PFSK-1 (cell line): ENCODE results near the gene CEACAM7.

Source experiments
- FOXP2 ChIP-seq: optimal IDR thresholded peaks from 2 replicates; pipeline ENCODE3; 2011; ENCODE audit warnings: borderline replicate concordance, control low read depth, inconsistent platforms; ENCODE audit not compliant: insufficient read depth; ENCODE audit errors: extremely low read length, extremely low read depth
- POLR2AphosphoS5 ChIP-seq: IDR thresholded peaks from 2 replicates; pipeline ENCODE4 v1.6.1; 2012; ENCODE audit warnings: low read depth, mild to moderate bottlenecking, control low read depth, low read length, moderate library complexity
- SIN3A ChIP-seq: IDR thresholded peaks from 2 replicates; pipeline ENCODE4 v1.6.1; 2012; ENCODE audit warnings: mild to moderate bottlenecking, low read length, moderate library complexity, borderline replicate concordance; ENCODE audit not compliant: insufficient read depth
- TAF1 ChIP-seq: IDR thresholded peaks from 2 replicates; pipeline ENCODE4 v1.6.1; 2012; ENCODE audit warnings: low read length, control low read depth, borderline replicate concordance; ENCODE audit not compliant: insufficient read depth
- TF ChIP-seq, protein P1 (sequence below), 2 experiments: IDR thresholded peaks; 2 replicates each; pipeline versions ENCODE4 v1.6.1 to v1.8.0; 2011 to 2012; ENCODE audit warnings: low read depth in 2 of 2, low read length in 2 of 2, control low read depth in 1 of 2, inconsistent platforms in 1 of 2, mild to moderate bottlenecking in 1 of 2, moderate library complexity in 1 of 2; ENCODE audit not compliant: insufficient read depth in 1 of 2

Gene CEACAM7

GRCh38 chr19:41720103-41720502, 32.0 kb upstream of the CEACAM7 start:
- TF ChIP-seq, protein P1, sequence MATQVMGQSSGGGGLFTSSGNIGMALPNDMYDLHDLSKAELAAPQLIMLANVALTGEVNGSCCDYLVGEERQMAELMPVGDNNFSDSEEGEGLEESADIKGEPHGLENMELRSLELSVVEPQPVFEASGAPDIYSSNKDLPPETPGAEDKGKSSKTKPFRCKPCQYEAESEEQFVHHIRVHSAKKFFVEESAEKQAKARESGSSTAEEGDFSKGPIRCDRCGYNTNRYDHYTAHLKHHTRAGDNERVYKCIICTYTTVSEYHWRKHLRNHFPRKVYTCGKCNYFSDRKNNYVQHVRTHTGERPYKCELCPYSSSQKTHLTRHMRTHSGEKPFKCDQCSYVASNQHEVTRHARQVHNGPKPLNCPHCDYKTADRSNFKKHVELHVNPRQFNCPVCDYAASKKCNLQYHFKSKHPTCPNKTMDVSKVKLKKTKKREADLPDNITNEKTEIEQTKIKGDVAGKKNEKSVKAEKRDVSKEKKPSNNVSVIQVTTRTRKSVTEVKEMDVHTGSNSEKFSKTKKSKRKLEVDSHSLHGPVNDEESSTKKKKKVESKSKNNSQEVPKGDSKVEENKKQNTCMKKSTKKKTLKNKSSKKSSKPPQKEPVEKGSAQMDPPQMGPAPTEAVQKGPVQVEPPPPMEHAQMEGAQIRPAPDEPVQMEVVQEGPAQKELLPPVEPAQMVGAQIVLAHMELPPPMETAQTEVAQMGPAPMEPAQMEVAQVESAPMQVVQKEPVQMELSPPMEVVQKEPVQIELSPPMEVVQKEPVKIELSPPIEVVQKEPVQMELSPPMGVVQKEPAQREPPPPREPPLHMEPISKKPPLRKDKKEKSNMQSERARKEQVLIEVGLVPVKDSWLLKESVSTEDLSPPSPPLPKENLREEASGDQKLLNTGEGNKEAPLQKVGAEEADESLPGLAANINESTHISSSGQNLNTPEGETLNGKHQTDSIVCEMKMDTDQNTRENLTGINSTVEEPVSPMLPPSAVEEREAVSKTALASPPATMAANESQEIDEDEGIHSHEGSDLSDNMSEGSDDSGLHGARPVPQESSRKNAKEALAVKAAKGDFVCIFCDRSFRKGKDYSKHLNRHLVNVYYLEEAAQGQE (IDR thresholded peaks at IDR 0.05; ENCODE audit: insufficient read depth in 1 of 2, low read depth in 2 of 2, low read length in 2 of 2), result no peak
- TF ChIP-seq POLR2AphosphoS5, result no peak
- TF ChIP-seq SIN3A, result no peak
- no peak for TF ChIP-seq FOXP2
- no peak for TF ChIP-seq TAF1

- TF ChIP-seq, protein P1 (IDR thresholded peaks at IDR 0.05; ENCODE audit: insufficient read depth in 1 of 2, low read depth in 2 of 2, low read length in 2 of 2), result no peak
- TF ChIP-seq FOXP2, result no peak
- TF ChIP-seq SIN3A, result no peak
- TF ChIP-seq POLR2AphosphoS5, result no peak
- TF ChIP-seq TAF1, result no peak
Measured at GRCh38 chr19:41718761-41719160, 30.7 kb upstream of the CEACAM7 start.

DNA sequence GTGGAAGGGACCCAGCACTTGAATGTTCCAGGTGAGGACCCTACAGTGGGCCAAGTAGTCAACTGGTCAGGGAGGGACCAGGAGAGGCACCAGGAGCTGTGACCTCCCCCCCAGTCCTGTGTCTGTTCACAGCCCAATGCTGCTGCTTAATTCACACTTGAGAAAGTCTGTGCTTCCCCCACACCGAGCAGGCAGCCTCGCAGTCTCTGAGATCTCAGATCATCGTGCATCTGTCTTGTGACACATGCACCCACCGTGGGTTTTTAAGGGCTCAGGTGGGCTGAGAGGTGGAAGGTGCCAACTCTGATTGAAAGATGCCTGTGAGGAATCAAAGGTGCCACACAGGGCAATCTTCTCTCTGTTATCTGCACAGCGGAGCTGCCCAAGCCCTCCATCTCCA, 26.5 kb upstream of the CEACAM7 start:
- no peak for TF ChIP-seq TAF1
- no peak for TF ChIP-seq SIN3A
- no peak for TF ChIP-seq FOXP2
- TF ChIP-seq POLR2AphosphoS5, result no peak
- TF ChIP-seq, protein P1 (IDR thresholded peaks at IDR 0.05; ENCODE audit: insufficient read depth in 1 of 2, low read depth in 2 of 2, low read length in 2 of 2), result no peak

DNA sequence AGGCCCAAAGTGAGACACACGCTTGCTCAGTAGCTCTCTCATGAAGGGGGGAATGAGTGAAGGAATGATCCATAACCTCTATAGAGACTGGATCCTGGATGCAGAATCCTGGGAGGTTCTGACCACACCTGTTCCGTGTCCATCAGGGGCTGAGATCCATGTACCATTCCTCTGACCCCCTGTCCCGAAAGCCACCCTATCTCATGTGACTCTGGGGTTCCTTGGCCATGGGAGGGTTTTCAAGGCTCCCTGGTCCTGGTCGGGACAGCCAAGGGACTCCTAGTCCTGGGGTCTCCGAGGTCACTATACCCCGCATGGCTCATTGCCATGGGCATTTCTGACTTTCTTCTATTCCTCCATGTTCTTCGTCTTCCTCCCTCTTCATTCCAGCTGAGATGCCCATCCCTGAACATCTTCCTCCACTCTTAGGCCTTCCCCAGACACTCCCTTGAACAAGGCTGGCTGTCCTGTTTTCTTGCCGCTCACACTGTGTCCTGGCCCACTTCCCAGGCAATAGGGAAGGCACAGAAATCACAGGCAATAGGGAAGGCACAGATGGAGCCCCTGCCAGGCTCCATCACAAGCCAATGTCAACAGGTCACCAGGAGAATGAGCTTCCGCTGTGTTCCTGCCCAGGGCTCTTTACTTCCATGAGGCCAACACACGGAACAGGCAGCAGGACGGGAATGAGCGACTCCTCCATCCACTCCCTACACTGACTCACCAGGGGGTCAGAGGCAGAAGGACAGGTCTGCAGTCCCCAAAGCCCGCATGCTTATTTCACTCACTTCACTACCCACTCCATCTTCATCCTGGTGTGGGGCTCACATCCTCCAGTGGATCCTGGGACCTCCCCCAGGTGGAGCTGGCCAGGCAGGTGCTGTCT, 23.5 kb upstream of the CEACAM7 start:
- no peak for TF ChIP-seq POLR2AphosphoS5
- no peak for TF ChIP-seq TAF1
- TF ChIP-seq, protein P1 (IDR thresholded peaks at IDR 0.05; ENCODE audit: insufficient read depth in 1 of 2, low read depth in 2 of 2, low read length in 2 of 2), result no peak
- no peak for TF ChIP-seq FOXP2
- no peak for TF ChIP-seq SIN3A
